GM19468 (cell line): ENCODE measurements around the gene CNTN2.

Source experiments
- ATAC-seq: cut with Tn5 transposase; IDR thresholded peaks from one replicate; pipeline ENCODE4 v1.9.1; 2021; ENCODE audit warnings: mild to moderate bottlenecking, moderate library complexity, moderate number of reproducible peaks; ENCODE audit not compliant: unreplicated experiment; ENCODE audit errors: extremely low read depth

The CNTN2 gene

DNA sequence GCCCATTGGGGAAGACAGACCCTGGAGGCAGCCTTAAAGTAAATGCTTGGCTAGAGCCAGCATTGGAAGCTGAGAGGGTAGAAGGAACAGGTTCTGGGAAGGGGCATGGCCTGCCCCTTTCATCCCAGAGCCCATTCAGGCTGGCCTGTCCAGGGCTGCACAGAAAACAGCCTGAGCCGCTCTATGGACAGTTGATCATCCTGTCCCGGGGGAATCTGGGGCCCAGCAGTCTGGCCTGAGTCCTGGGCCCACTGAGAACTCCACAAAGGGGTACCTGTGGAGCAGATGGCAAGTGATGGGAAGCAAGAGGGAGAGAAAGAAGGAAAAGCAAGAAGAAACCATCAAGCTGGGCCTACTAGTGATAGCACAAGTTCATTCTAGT, 28.0 kb downstream of the CNTN2 start:
- ATAC-seq = no peak

DNA sequence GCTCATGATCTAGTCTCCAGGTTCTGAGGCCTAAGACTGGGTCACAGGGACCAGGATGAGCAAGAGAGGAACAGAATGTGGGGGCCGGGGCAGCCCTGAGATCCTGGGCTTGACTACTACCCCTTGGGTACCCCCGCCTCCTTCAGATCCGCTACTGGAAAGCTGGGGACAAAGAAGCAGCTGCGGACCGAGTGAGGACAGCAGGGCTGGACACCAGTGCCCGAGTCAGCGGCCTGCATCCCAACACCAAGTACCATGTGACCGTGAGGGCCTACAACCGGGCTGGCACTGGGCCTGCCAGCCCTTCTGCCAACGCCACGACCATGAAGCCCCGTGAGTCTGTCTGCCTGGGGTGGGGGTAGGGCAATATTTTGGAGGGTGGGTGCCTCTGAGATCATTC, 28.8 kb downstream of the CNTN2 start:
- ATAC-seq = no peak

DNA sequence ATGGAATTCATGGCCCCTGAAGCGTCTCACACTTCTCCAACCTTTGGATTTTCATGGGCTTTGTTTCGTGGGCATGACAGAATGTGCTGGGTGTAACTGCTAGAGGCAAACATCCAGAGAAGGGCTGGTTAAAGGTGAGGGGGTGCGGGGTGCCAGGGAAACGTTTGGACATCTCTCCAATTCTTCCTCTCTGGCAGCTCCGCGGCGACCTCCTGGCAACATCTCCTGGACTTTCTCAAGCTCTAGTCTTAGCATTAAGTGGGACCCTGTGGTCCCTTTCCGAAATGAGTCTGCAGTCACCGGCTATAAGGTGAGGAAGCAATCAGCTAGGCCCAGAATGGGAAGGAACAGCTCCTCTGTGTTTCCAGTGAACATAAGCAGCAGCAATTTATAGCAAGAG, 29.3 kb downstream of the CNTN2 start:
- no peak for ATAC-seq

DNA sequence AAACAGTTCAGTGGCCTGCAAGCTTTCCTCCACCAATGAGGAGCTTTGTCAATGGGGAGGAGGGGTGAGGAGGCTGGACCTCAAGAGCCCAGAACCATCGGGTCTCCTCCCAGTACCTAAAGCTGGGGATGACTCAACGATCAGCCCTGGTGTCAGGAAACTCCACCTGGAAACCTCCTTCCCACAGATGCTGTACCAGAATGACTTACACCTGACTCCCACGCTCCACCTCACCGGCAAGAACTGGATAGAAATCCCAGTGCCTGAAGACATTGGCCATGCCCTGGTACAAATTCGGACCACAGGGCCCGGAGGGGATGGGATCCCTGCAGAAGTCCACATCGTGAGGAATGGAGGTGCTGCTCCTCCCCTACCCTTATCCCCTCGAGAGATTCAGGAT, 29.9 kb downstream of the CNTN2 start:
- no peak for ATAC-seq

DNA sequence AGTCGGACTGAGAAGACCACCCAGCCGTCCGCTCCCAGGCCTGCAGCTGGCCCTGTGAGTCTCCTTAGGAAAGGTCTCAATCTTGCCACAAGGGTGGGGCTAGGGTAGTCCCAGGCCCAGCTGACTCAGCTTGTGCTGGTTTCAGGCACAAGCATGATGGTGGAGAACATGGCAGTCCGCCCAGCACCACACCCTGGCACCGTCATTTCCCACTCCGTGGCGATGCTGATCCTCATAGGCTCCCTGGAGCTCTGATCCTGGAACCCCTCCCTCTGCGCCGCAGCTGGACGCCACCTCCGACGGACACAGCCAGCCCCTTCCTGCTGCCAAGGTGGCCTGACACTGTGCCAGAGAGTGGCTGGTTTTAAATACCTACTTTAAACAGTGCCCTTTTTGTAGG, 30.5 kb downstream of the CNTN2 start:
- ATAC-seq = no peak

DNA sequence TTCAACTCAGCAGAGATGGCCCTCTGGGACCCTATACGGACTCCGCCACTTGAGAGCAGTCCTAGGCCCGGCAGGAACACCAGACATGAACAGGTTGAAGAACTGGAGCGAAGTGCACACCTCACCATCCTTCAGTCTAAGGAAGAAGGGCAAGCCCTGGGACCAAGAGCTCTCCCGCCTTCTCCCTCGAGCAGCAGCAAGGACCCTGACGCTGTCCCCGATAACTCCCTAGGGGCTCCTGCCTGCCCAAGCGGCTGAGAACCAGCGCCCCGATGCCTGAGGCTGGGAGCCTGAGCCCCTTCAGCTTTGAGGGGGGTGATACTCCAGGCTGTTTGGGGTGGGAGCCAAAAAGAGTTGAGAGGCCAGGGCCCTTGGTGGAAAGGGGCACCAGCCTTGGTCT, 31.1 kb downstream of the CNTN2 start:
- no peak for ATAC-seq

DNA sequence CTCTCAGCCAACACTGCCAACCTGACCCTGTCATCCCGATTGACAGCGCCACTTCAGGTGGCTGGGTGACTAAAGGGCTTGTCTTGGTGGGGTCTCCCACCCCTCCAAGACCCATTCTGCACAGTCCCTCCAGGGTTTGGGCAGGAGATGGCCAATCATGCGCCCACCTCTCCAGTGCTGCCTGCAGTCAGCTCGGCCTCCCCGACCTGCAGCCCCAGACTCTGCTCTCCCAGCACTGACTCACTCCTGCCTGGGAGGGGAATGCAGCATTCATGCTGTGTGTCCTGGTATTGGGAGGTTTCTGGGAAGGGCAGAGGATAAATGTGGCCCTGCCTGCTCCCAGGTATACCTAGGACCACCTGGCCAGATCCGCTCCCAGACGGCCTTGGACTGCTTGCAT, 31.5 kb downstream of the CNTN2 start:
- ATAC-seq = no peak

DNA sequence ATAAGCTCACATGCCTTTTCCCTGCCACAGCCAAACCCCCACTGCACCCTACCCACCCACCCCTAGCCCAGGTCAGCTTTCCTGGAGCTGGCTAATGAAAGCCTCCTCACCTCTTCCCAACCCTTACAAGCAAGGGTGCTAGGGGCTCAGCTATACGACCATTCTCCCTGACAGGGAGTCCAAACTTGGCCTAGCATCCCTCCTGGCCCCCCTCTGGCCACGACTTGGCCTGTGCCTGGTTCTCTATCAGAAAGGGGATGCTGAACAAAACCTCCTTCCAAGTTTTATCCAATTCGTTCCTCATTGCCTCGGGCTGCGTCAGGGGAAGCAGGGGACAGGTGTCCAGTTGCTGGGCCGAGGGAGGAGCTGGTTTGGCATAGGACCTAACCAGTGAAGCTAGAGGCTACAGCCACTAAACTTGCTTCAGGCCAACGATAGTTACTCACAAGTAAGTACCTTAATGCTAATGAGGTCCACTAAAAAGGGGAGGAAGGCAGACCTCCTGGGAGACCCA, 32.7 kb downstream of the CNTN2 start:
- ATAC-seq = no peak

DNA sequence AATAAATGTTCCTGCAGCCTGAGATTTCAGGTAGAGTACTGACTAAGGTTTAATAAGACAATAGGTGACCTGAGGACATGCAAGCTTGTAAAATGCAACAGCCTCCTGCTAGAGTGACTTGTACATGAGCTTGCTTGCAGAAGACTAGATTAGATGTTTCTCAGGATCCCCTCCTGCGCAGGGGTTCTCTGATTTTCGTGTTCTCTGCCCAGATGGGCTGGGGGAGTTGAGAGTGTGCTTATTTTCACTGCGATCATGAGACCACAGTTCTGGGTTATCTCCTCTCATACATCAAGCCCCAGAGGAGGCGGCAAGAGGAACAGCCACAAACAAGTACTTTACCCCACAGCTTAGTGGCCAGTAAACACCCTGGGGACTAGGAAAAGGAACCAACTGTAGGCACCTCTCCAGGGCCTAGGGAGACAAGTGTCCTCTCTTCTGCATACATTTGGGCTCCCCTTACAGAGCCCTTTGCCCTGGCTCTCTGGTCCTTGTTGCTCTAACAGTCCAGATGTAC, 33.3 kb downstream of the CNTN2 start:
- no peak for ATAC-seq

DNA sequence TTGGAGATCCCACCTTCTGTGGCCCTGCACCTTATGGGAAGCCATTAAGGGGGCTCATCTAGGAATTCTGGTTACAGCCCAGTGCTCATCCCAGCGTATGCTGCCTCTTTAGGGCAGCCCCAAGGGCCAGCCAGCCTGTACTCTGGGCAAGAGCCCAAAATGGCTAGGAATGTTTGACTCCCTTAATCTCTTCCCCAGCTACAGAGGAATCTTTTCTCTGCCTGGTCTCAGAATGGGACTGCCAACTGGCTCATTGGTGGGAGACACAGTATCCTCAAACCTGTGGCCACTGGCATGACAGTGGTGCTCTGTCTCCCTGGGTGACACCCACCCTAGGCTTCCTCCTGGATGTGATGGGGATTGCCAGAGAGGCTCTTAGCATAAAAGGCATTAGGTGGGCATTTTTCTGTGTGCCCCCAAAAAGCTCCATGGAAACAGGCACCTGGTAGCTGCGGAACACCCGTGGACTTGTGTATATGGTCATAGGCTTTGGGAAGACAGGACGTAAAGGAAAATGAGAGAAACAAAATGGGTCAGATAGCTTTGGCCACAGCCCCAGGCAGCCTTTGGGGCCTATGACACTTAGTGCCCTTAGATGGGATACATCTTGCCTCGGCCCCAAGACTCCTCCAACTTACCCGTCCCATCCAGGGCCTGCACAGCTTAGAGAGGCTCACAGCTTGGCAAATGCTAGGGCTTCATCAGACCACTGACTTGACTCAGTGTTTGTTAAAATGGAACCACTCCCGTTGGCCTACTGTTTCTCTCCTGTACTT, 34.3 kb downstream of the CNTN2 start:
- no peak for ATAC-seq

DNA sequence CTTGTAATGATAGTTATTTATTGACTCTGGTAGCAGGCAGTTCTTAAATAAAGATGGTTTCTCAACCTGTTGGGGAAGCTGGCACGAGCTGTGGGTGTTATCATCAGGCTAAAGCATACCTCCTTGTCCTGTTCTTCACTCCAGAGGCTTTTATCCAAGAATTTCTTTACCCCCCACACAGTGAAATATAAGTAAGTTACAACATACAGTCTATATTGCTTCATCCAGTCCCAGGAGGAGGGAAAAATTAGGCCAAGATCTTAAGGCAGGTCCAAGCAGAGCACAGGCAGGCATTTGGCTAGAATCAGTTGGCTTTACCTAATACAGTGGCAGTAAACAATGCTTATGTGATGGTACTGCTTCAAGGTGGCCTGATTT, 34.9 kb downstream of the CNTN2 start:
- ATAC-seq = no peak

DNA sequence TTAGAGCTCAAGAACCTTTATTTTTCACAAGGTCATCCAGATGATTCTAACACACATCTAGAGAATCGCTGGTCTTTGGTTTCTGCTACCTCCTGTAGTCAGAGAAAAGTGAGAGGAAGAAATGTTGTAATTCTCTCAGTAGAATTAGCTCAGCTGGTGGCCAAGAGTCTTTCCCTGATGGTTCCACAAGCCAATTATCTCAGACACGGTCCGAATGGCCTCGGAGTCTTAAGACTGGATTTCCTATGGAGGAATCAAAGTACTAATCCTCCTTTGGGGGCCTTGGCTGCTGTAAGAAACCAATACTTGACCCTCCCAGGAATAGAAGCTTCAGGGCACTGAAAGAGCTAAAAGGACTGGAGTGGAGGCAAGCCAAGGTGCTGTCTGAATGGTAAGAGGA, 39.4 kb downstream of the CNTN2 start:
- ATAC-seq = no peak

DNA sequence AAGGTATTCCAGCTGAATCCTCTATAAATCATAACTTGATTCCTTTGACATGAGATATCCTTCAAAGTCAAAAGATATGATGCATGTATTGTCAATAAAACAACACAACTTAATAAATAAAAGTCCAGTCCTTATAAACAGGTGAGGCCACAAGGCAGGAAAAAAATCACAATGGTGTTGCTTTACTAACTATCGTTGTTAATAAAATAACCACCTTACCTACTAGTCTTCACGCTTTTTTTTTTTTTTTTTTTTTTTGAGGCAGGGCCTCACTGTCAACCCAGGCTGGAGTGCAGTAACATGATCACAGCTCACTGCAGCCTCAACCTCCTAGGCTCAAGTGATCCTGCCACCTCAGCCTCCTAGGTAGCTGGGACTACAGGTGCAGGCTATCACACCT, 41.3 kb downstream of the CNTN2 start, which contains the start of gene TMEM81:
Gene TMEM81, minus strand, starts transcription at position 101 of the 400 bp plus-strand sequence. CDS start 140 bp downstream, outside the sequence.
- no peak for ATAC-seq

DNA sequence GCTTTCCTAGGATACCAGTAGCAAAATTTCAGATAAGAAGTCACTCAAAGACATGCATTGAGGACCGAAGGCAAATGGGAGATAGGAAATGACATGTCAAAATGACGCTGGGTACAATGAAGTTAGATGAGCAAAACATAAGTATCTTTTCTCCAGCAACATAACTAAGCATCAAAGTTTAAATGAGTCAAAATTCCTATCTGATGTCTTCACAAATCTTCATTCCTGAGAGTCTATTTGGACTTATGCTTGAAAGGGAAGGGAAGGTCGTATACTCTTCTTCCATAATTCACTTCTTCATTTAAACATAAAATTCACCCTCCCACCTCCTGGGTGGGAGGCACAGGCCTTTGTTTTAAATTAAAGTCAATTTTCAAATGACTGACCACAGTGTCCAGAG, 45.3 kb downstream of the CNTN2 start:
- no peak for ATAC-seq

DNA sequence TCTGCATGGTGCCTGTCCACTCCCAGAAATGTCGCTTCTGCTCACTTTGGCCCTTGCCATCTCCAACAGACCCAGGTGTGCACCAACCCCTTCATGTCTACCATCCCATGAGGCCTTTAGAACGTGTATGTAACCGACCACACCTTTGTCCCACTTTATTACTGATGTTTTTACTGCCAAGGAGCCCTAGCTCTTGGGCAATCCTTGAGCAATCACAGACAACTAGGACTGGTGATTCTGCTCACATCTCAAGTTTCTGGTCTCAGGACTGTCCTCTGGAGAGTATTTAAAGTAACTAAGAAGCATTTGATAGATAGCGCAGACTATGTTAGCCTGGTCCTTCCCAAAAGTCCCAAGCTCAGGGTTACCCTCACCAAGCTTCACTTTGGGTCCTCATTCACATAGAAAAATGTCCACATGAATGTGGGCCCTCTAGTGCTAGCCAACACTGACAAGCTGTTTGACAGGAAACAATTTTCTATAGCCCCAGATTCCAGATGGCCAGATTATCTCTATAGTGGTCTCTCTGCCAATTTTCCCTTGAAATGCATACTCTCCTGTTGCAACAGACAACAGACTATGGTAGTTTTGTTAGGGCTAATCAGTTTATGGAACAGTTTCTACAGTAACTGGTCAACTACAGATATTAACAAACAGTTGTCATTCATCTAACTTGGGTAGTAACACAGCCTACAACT, 48.2 kb downstream of the CNTN2 start:
- ATAC-seq = no peak

DNA sequence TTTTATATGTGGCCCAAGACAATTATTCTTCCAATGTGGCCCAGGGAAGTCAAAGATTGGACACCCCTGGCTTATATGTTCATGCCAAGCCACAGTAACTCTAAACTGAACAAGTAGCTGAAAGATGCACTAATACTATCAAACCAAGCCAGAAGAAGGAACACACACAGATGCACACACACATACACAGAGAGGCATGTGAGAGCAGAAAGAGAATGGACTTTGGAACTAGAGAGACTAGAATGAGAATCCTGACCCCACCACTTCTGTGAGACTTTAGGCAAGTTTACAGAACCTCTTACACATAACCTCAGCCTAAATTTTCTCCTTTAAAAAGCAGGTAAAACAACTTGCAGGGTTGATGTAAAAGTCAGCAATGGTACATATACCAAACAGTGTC, 52.4 kb downstream of the CNTN2 start:
- ATAC-seq = no peak

DNA sequence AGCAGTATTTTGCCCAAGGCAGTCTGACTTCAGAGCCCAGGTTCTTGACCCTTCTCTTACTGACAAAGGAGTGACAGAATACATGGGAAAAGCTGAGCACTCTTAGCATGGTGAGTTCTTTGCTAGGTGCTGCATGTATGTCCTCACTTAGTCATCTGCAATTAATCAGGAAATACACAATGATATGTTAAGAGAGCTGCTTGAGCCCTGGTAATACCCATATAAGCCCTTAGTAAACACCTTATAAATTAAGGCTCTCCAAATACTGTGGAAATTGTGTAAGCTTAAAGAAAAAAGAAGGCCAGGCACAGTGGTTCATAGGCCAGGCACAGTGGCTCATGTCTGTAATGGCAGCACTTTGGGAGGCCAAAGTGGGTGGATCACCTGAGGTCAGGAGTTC, 55.2 kb downstream of the CNTN2 start:
- no peak for ATAC-seq

DNA sequence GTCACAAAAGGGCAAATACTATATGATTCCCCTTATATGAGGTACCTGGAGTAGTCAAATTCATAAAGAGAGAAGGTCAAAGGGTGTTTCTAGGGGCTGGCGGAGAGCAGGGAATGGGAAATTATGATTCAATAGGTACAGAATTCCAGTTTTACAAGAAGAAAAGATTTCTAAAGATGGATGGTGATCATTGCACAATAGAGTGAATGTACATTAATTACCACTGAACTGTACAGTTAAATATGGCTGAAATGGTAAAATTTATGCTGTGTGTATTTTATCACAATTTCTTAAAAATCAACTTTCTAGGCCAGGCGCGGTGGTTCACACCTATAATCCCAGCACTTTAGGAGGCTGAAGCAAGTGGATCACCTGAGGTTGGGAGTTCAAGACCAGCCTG, 59.4 kb downstream of the CNTN2 start:
- ATAC-seq = no peak

DNA sequence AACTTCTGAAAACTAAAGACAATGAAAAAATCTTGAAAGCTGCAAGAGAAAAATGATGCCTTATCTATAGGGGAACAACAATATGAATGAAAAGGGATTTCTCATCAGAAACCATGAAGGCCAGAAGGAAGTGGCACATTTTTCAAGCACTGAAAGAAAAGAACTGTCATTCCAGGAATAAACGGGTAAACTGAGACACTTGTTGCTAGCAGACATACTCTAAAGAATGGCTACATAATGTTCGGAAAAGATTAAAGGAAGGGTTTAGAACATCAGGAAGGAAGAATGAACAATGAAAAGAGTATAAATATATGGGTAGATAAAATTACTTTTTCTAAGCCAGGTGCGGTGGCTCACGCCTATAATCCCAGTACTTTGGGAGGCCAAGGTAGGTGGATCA, 64.3 kb downstream of the CNTN2 start:
- ATAC-seq = no peak

DNA sequence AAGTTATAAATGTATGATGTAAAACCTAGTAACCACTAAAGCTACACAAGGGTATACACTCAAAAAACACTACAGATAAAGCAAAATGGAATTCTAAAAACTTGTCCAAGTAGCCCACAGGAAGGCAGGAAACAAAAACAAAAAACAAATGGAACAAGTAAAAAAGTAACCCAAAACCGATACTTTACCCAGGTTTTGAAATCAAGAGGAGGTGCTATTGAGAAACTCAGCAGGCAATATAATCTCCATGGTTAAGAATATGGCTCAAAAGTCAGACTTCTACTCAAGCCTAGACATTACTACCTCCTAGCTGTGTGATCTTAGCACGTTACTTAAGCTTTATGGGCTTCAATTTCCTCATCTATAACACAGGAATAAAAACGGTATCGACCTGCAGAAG, 65.5 kb downstream of the CNTN2 start:
- no peak for ATAC-seq

DNA sequence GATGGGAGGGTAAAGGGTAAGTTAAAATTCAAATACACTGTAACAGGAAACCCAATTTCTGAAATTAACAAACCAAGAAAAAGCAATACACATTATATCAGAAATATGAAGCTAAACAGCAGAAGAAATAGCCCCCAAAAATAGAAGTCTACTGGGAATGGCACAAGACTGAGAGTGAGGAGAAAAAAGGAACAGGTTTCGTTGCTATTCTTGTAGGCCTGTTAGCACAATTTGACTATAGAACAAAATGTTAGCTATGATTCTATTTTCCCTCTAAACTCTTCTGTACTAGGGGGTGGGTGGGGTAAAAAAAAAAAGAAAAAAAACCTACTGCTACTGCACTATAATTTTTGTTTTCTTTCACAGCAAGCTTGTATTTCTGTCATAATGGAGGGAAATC, 66.3 kb downstream of the CNTN2 start:
- ATAC-seq = no peak

DNA sequence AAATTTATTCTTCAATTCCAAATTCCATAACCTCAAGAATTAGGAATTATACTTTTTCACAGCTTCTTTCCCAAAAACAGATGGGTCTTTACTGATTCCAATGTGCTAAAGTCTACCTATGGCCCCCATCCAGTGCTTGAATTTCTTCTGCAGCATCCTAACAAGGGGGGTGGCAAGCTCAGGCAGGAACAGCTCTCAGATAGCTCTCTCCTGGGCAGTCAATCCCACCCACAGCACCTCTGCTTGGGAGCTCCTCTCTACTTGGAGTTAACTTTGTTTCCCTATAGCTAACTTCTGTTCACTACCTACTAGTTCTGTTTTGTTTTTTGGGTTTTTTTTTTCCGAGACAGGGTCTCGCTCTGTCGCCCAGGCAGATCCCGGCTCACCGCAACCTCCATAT, 66.7 kb downstream of the CNTN2 start:
- no peak for ATAC-seq
